Body of pancreas (tissue), 4 donors: Measurements from ENCODE around the gene PRSS33.

ENCODE experiments used
- POLR2A ChIP-seq, 3 donors: fragments of 450-650 bp; IDR thresholded peaks; one replicate each; pipeline ENCODE4 v1.6.1; 2016; ENCODE audit warnings: antibody characterized with exemption in 3 of 3, mild to moderate bottlenecking in 2 of 3
- TF ChIP-seq, protein P1 (sequence below), 7 experiments: fragments of 450-650 bp in 4 of 7; fragments of 200-600 bp in 3 of 7; sonication (generic) in 3 of 7; IDR thresholded peaks; one replicate each; pipeline ENCODE4 v1.5.1; 2016 to 2019; ENCODE audit warnings: antibody characterized with exemption in 7 of 7

DNA sequence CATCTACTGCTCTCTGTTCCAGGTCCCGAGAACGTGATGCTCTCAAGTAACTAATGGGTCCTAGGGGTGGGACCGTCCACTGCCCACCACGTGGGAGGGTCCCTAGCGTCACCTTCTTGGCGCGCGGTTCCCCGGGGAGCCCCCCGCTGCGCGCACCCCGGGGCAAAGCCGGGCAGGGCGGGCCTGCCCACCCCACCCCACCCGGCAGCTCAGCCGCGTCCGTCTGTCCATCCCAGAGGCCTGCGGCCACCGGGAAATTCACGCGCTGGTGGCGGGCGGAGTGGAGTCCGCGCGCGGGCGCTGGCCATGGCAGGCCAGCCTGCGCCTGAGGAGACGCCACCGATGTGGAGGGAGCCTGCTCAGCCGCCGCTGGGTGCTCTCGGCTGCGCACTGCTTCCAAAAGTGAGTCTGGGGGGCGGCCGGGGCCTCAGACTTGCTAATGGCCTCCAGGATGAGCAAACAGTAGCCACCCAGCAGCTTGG is 11.4 kb upstream of the PRSS33 start:
- TF ChIP-seq, protein P1, sequence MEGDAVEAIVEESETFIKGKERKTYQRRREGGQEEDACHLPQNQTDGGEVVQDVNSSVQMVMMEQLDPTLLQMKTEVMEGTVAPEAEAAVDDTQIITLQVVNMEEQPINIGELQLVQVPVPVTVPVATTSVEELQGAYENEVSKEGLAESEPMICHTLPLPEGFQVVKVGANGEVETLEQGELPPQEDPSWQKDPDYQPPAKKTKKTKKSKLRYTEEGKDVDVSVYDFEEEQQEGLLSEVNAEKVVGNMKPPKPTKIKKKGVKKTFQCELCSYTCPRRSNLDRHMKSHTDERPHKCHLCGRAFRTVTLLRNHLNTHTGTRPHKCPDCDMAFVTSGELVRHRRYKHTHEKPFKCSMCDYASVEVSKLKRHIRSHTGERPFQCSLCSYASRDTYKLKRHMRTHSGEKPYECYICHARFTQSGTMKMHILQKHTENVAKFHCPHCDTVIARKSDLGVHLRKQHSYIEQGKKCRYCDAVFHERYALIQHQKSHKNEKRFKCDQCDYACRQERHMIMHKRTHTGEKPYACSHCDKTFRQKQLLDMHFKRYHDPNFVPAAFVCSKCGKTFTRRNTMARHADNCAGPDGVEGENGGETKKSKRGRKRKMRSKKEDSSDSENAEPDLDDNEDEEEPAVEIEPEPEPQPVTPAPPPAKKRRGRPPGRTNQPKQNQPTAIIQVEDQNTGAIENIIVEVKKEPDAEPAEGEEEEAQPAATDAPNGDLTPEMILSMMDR (IDR thresholded peaks at IDR 0.05) = no peak
- no peak for TF ChIP-seq POLR2A (IDR thresholded peaks at IDR 0.05)
